Measurements from ENCODE around the gene ATP5F1D. TPM values are rescaled to one million over a fixed set of nuclear protein-coding genes. Genes with fewer than 3 reads are reported as not detected.
A peak's percentile ranks its signal among the peaks of the same experiment; 100 is the strongest.

Gene ATP5F1D
- total and polyA plus RNA-seq, 12 donors, result 491 to 2,879 (median 562) TPM

GRCh38 chr19:1263188-1263587 is 21.6 kb downstream of the ATP5F1D start:
- H3K4me1 ChIP-seq, result peaks cover 54 to 84% (median 77%) of the 10 kb centered on the region in 9 donors
- no peak for TF ChIP-seq CTCF (IDR thresholded peaks at IDR 0.05)

GRCh38 chr19:1264801-1265614 is 23.5 kb downstream of the ATP5F1D start:
- peaks cover 51 to 75% (median 68%) of the 10 kb centered on the region in 9 donors for H3K4me1 ChIP-seq
- intact Hi-C loops (cut with DNase I), result no loop called here
- H3K36me3 ChIP-seq, result no peaks in the 10 kb centered on the region
- 70 to 74% methylated on average over 26 of the region's 26 CpGs for WGBS, 2 donors
- TF ChIP-seq CTCF (IDR thresholded peaks at IDR 0.05), result no peak
- peak in 4 of 8 donors; percentile 5 to 18 (median 8) for ATAC-seq
- peak; percentile 72 to 77 for DNase-seq
- H3K4me3 ChIP-seq, result peak overlapping the region in 3 of 10 donors; percentile 59 to 62 (median 62)
- H3K27ac ChIP-seq, result peak overlapping the region; percentile 59 to 100 (median 90)
- H3K27me3 ChIP-seq, result no peaks in the 10 kb centered on the region
- H3K9me3 ChIP-seq, result no peaks in the 10 kb centered on the region

More at GRCh38 chr19:1263188-1263587, 21.6 kb downstream of the ATP5F1D start:
- no peaks in the 10 kb centered on the region for H3K9me3 ChIP-seq
- H3K36me3 ChIP-seq, result peaks cover 0 to 12% (median 1%) of the 10 kb centered on the region in 9 donors
- no peak overlapping the region for H3K4me3 ChIP-seq
- WGBS, 2 donors, result 81 to 84% methylated on average over 5 of the region's 5 CpGs
- intact Hi-C loops (cut with DNase I), result no loop called here
- no peak for ATAC-seq
- no peaks in the 10 kb centered on the region for H3K27me3 ChIP-seq
- peak overlapping the region in 8 of 10 donors; percentile 10 to 100 (median 98) for H3K27ac ChIP-seq
- DNase-seq, result no peak

GRCh38 chr19:1265615-1266128 is 24.1 kb downstream of the ATP5F1D start:
- DNase-seq (peak; percentile 63 to 73), ATAC-seq (peak in 6 of 8 donors; percentile 2 to 11 (median 4))
- WGBS, 2 donors, result 15 to 25% methylated on average over 28 of the region's 28 CpGs
- intact Hi-C loops (cut with DNase I), result loop anchor here in 6 of 10 donors (1.0 to 2.0 kb wide), 5 partner anchors 16 to 23 kb away; partner anchors contain the start of gene MIDN (in 1 of the 6)
- Histone ChIP-seq H3K4me1 (peaks cover 48 to 75% (median 68%) of the 10 kb centered on the region in 9 donors), H3K9me3 (no peaks in the 10 kb centered on the region), H3K27ac (peak overlapping the region; percentile 59 to 100 (median 90)), H3K4me3 (peak overlapping the region in 9 of 10 donors; percentile 43 to 67 (median 59)), H3K27me3 (no peaks in the 10 kb centered on the region), H3K36me3 (peaks cover 0 to 4% (median 1%) of the 10 kb centered on the region in 9 donors)
- TF ChIP-seq CTCF (IDR thresholded peaks at IDR 0.05), result no peak

- DNase-seq, result peak; percentile 90 to 93
- no peaks in the 10 kb centered on the region for H3K27me3 ChIP-seq
- H3K36me3 ChIP-seq, result peaks cover 0 to 10% (median 8%) of the 10 kb centered on the region in 9 donors
- ATAC-seq, result peak; percentile 36 to 65 (median 56)
- intact Hi-C loops (cut with DNase I), result loop anchor here in 6 of 10 donors (1.0 to 2.0 kb wide), 5 partner anchors 17 to 24 kb away; partner anchors contain the start of gene MIDN (in 1 of the 6)
- H3K9me3 ChIP-seq, result no peaks in the 10 kb centered on the region
- peaks cover 53 to 78% (median 71%) of the 10 kb centered on the region in 9 donors for H3K4me1 ChIP-seq
- WGBS, 2 donors, result 4% methylated on average over 73 to 84 of the region's 84 CpGs
- no peak for TF ChIP-seq CTCF (IDR thresholded peaks at IDR 0.05)
- H3K4me3 ChIP-seq, result peak overlapping the region in 9 of 10 donors; percentile 43 to 67 (median 59)
- peak overlapping the region; percentile 59 to 100 (median 90) for H3K27ac ChIP-seq
These were observed 24.8 kb downstream of the ATP5F1D start for GRCh38 chr19:1266129-1266915.
